ENCODE results near the gene MIB2. TPM values are rescaled to one million over a fixed set of nuclear protein-coding genes. Genes with fewer than 3 reads are reported as not detected.

The MIB2 gene
- total and polyA plus RNA-seq, 5 donors from 2014 or later = 15.9 to 58.2 (median 19.7) TPM

Other genes starting within 250 kb of the MIB2 start
- gene AURKAIP1, start 240.3 kb upstream of the MIB2 start, total RNA-seq = 76.0 TPM
- gene AURKAIP1, start 240.3 kb upstream of the MIB2 start, polyA plus RNA-seq = 100 to 1,000 TPM; 145 to 190 (median 164) TPM
- 287 TPM for gene CCNL2, start 216.2 kb upstream of the MIB2 start, total RNA-seq
- 10 to 100 TPM; 17.6 to 24.6 (median 21.4) TPM for gene CCNL2, start 216.2 kb upstream of the MIB2 start, polyA plus RNA-seq
- gene MRPL20, start 208.2 kb upstream of the MIB2 start, total RNA-seq = 83.4 TPM
- 100 to 1,000 TPM; 162 to 188 (median 178) TPM for gene MRPL20, start 208.2 kb upstream of the MIB2 start, polyA plus RNA-seq
- not detected for gene ANKRD65, start 194.2 kb upstream of the MIB2 start, total RNA-seq
- under 1 TPM in 1 of 4 donors, not detected in 3; 0.14 TPM for gene ANKRD65, start 194.2 kb upstream of the MIB2 start, polyA plus RNA-seq
- not detected for gene VWA1, start 179.8 kb upstream of the MIB2 start, total RNA-seq
- not detected for gene VWA1, start 179.8 kb upstream of the MIB2 start, polyA plus RNA-seq
- gene ATAD3C, start 165.8 kb upstream of the MIB2 start, total RNA-seq = 3.4 TPM
- 1 to 10 TPM in 3 of 4 donors, under 1 TPM in 1; 0.65 to 4.2 (median 2.3) TPM for gene ATAD3C, start 165.8 kb upstream of the MIB2 start, polyA plus RNA-seq
- 39.4 TPM for gene ATAD3B, start 143.7 kb upstream of the MIB2 start, total RNA-seq
- 1 to 10 TPM; 2.3 to 5.2 (median 3.0) TPM for gene ATAD3B, start 143.7 kb upstream of the MIB2 start, polyA plus RNA-seq
- 20.0 TPM for gene ATAD3A, start 103.3 kb upstream of the MIB2 start, total RNA-seq
- gene ATAD3A, start 103.3 kb upstream of the MIB2 start, polyA plus RNA-seq = 1 to 10 TPM; 6.2 to 8.1 (median 7.5) TPM
- gene TMEM240, start 74.9 kb upstream of the MIB2 start, total RNA-seq = not detected
- gene TMEM240, start 74.9 kb upstream of the MIB2 start, polyA plus RNA-seq = not detected
- 104 TPM for gene SSU72, start 40.6 kb upstream of the MIB2 start, total RNA-seq
- 100 to 1,000 TPM; 185 to 279 (median 217) TPM for gene SSU72, start 40.6 kb upstream of the MIB2 start, polyA plus RNA-seq
- 0.96 TPM for gene FNDC10, start 15.4 kb upstream of the MIB2 start, total RNA-seq
- under 1 TPM; 0.21 to 0.37 (median 0.29) TPM for gene FNDC10, start 15.4 kb upstream of the MIB2 start, polyA plus RNA-seq
- 4.1 TPM for gene MMP23B, start 16.7 kb downstream of the MIB2 start, total RNA-seq
- under 1 TPM in 2 of 4 donors, not detected in 2; 0.18 to 0.21 TPM for gene MMP23B, start 16.7 kb downstream of the MIB2 start, polyA plus RNA-seq
- gene CDK11B, start 43.5 kb downstream of the MIB2 start, total RNA-seq = 47.2 TPM
- 10 to 100 TPM in 1 of 4 donors, 1 to 10 TPM in 3; 9.3 to 11.3 (median 9.7) TPM for gene CDK11B, start 43.5 kb downstream of the MIB2 start, polyA plus RNA-seq
- gene SLC35E2B, start 77.3 kb downstream of the MIB2 start, total RNA-seq = 77.6 TPM
- gene SLC35E2B, start 77.3 kb downstream of the MIB2 start, polyA plus RNA-seq = 10 to 100 TPM; 25.8 to 32.0 (median 30.6) TPM
- gene CDK11A, start 108.9 kb downstream of the MIB2 start, total RNA-seq = 212 TPM
- 10 to 100 TPM; 10.2 to 30.4 (median 15.3) TPM for gene CDK11A, start 108.9 kb downstream of the MIB2 start, polyA plus RNA-seq
- gene NADK, start 163.0 kb downstream of the MIB2 start, total RNA-seq = 52.6 TPM
- gene NADK, start 163.0 kb downstream of the MIB2 start, polyA plus RNA-seq = 10 to 100 TPM; 18.7 to 27.1 (median 21.2) TPM